GM12878 (cell line): ENCODE data around the gene HVCN1. TPM values are rescaled to one million over a fixed set of nuclear protein-coding genes. Genes with fewer than 3 reads are reported as not detected.

ENCODE experiments used
- ATAC-seq: fragments of 200-7000 bp; cut with Tn5 transposase; 3 replicates; pipeline ENCODE4 v1.9.1; 2020; ENCODE audit warnings: mild to moderate bottlenecking, moderate library complexity
- BruUV-seq: library from RNA; stranded (reverse); fragments of 400-500 nt; replicated peaks from 2 replicates; lab custom pipeline; 2021; lab: Mats Ljungman, UMichigan
- CTCF ChIA-PET: fragments of 300-600 bp; sonication (Branson Sonifier 250); formaldehyde crosslinking; extraction: SDS; loops from one replicate; lab custom pipeline; 2021; ENCODE audit warnings: inconsistent platforms; lab: Yijun Ruan, JAX
- POLR2A ChIA-PET: fragments of 350-600 bp; formaldehyde crosslinking; extraction: SDS; loops from one replicate; lab custom pipeline; 2021; ENCODE audit warnings: inconsistent platforms; lab: Charles Lee
- RAD21 ChIA-PET: fragments of 300-600 bp; sonication (Branson Sonifier 250); formaldehyde crosslinking; loops from one replicate; lab custom pipeline; 2023; ENCODE audit warnings: antibody characterized with exemption; ENCODE audit not compliant: unreplicated experiment; lab: Charles Lee
- SMC1A ChIA-PET: fragments of 300-600 bp; sonication (Branson Sonifier 250); formaldehyde crosslinking; loops from one replicate; lab custom pipeline; 2023; ENCODE audit not compliant: unreplicated experiment, uncharacterized antibody; lab: Charles Lee
- DNase-seq: peaks from one replicate; pipeline ENCODE4 v3.0.0-alpha.2; 2011; ENCODE audit warnings: low read depth, low spot score
- FAIRE-seq: peaks from 3 replicates; lab custom pipeline; 2011; peaks lifted over from hg19 to GRCh38; lab: Jason Lieb, UNC
- H2AFZ ChIP-seq: 2 replicates; pipeline ENCODE4 v1.6.0; 2011; ENCODE audit warnings: low read depth, low read length, control low read depth; ENCODE audit not compliant: control insufficient read depth
- H3K27ac ChIP-seq: 2 replicates; pipeline ENCODE4 v1.5.1; 2011; ENCODE audit warnings: control low read depth; ENCODE audit not compliant: control insufficient read depth, insufficient read depth
- H3K27me3 ChIP-seq, 2 experiments: replicated peaks in 1 of 2; 2 replicates each; pipeline versions ENCODE4 v1.6.0 to v1.6.1; 2011; ENCODE audit warnings: low read length in 1 of 2; ENCODE audit not compliant: control insufficient read depth in 2 of 2, insufficient read depth in 2 of 2
- H3K36me3 ChIP-seq, 2 experiments: 2 replicates each; pipeline ENCODE4 v1.5.1; 2011; ENCODE audit warnings: low read length in 1 of 2; ENCODE audit not compliant: control insufficient read depth in 2 of 2, insufficient read depth in 2 of 2
- H3K4me1 ChIP-seq: 2 replicates; pipeline ENCODE4 v1.6.1; 2011; ENCODE audit warnings: mild to moderate bottlenecking, low read length, moderate library complexity, mixed read lengths; ENCODE audit not compliant: control insufficient read depth, insufficient read depth
- H3K4me2 ChIP-seq: 2 replicates; pipeline ENCODE4 v1.6.0; 2011; ENCODE audit warnings: control low read depth; ENCODE audit not compliant: control insufficient read depth, insufficient read depth
- H3K4me3 ChIP-seq: fragments of 200-600 bp; sonication (generic); 2 replicates; pipeline ENCODE4 v1.5.1; 2016
- H3K79me2 ChIP-seq: 2 replicates; pipeline ENCODE4 v1.6.0; 2011; ENCODE audit warnings: low read length; ENCODE audit not compliant: control insufficient read depth, insufficient read depth
- H3K9ac ChIP-seq: 2 replicates; pipeline ENCODE4 v1.8.0; 2011; ENCODE audit warnings: low read length, control low read depth, mixed read lengths; ENCODE audit not compliant: control insufficient read depth, insufficient read depth
- H3K9me3 ChIP-seq: replicated peaks from 3 replicates; pipeline ENCODE4 v1.5.1; 2011; ENCODE audit warnings: mild to moderate bottlenecking, low read length; ENCODE audit not compliant: control insufficient read depth, insufficient read depth
- H4K20me1 ChIP-seq: 2 replicates; pipeline ENCODE4 v1.6.0; 2011; ENCODE audit not compliant: control insufficient read depth, insufficient read depth
- ATF2 ChIP-seq: IDR thresholded peaks from 2 replicates; pipeline ENCODE4 v1.6.1; 2012; ENCODE audit warnings: low read length, inconsistent platforms
- BCL3 ChIP-seq: IDR thresholded peaks from 2 replicates; pipeline ENCODE4 v1.6.1; 2011; ENCODE audit warnings: borderline replicate concordance, low read depth, mild to moderate bottlenecking, moderate library complexity, low read length; ENCODE audit not compliant: insufficient read depth, poor library complexity, severe bottlenecking
- CREB1 ChIP-seq: IDR thresholded peaks from 2 replicates; pipeline ENCODE4 v1.6.1; 2012; ENCODE audit warnings: low read depth, mild to moderate bottlenecking, inconsistent platforms
- EGR1 ChIP-seq, 2 experiments: IDR thresholded peaks; 1 replicate in 1 of 2; 2 replicates in 1 of 2; pipeline ENCODE4 v1.6.1; 2011 to 2012; ENCODE audit warnings: low read depth in 2 of 2, low read length in 2 of 2, borderline replicate concordance in 1 of 2, mild to moderate bottlenecking in 1 of 2, moderate library complexity in 1 of 2
- EP300 ChIP-seq, 2 experiments: fragments of 150-350 bp in 1 of 2; IDR thresholded peaks; 2 replicates each; pipeline ENCODE4 v1.6.1; 2011 to 2012; ENCODE audit warnings: low read depth in 2 of 2, low read length in 2 of 2, borderline replicate concordance in 1 of 2, improper control_type of control experiment in 1 of 2, inconsistent platforms in 1 of 2; ENCODE audit not compliant: control insufficient read depth in 1 of 2
- HDAC6 ChIP-seq: fragments of 200-600 bp; sonication (generic); IDR thresholded peaks from one replicate; pipeline ENCODE4 v1.8.0; 2017; ENCODE audit warnings: antibody characterized with exemption; ENCODE audit not compliant: unreplicated experiment
- IKZF1 ChIP-seq: fragments of 450-650 bp; conservative IDR thresholded peaks from 2 replicates; pipeline ENCODE4 v1.6.1; 2017; ENCODE audit warnings: antibody characterized with exemption, mild to moderate bottlenecking
- LARP7 ChIP-seq: fragments of 450-650 bp; IDR thresholded peaks from 2 replicates; pipeline ENCODE4 v1.6.1; 2017; ENCODE audit warnings: mild to moderate bottlenecking
- NRF1 ChIP-seq: conservative IDR thresholded peaks from 2 replicates; pipeline ENCODE4 v1.6.1; 2011; ENCODE audit warnings: mild to moderate bottlenecking, low read depth, low read length, improper control_type of control experiment
- PAX5 ChIP-seq: IDR thresholded peaks from 2 replicates; pipeline ENCODE4 v1.6.1; 2011; ENCODE audit warnings: low read depth, low read length, borderline replicate concordance
- RFX5 ChIP-seq: IDR thresholded peaks from 2 replicates; pipeline ENCODE4 v1.6.1; 2011; ENCODE audit warnings: low read depth, low read length, improper control_type of control experiment
- RUNX3 ChIP-seq: IDR thresholded peaks from 2 replicates; pipeline ENCODE4 v1.6.1; 2012; ENCODE audit warnings: low read length, inconsistent platforms
- SIN3A ChIP-seq: IDR thresholded peaks from 2 replicates; pipeline ENCODE4 v1.6.1; 2012; ENCODE audit warnings: low read depth, low read length, improper control_type of control experiment
- SMAD1 ChIP-seq: fragments of 450-650 bp; IDR thresholded peaks from 2 replicates; pipeline ENCODE4 v1.6.1; 2018; ENCODE audit warnings: mild to moderate bottlenecking, low read depth; ENCODE audit not compliant: partially characterized antibody
- SMARCA5 ChIP-seq: fragments of 450-650 bp; IDR thresholded peaks from 2 replicates; pipeline ENCODE4 v1.6.1; 2017; ENCODE audit warnings: mild to moderate bottlenecking
- STAT1 ChIP-seq: fragments of 450-650 bp; conservative IDR thresholded peaks from 2 replicates; pipeline ENCODE4 v1.6.1; 2014; ENCODE audit warnings: antibody characterized with exemption, mild to moderate bottlenecking
- STAT3 ChIP-seq: IDR thresholded peaks from 2 replicates; pipeline ENCODE4 v1.6.1; 2011; ENCODE audit warnings: low read depth, low read length, improper control_type of control experiment
- ZBED1 ChIP-seq: IDR thresholded peaks from 2 replicates; pipeline ENCODE4 v1.6.1; 2016; ENCODE audit warnings: borderline replicate concordance
- ZBTB33 ChIP-seq: fragments of 450-650 bp; IDR thresholded peaks from 2 replicates; pipeline ENCODE4 v1.6.1; 2017; ENCODE audit warnings: mild to moderate bottlenecking
- ZNF384 ChIP-seq: IDR thresholded peaks from 2 replicates; pipeline ENCODE4 v1.6.1; 2012; ENCODE audit warnings: low read depth, mild to moderate bottlenecking, low read length, improper control_type of control experiment, borderline replicate concordance
- ZNF622 ChIP-seq: fragments of 450-650 bp; IDR thresholded peaks from 2 replicates; pipeline ENCODE4 v1.6.1; 2017; ENCODE audit warnings: mild to moderate bottlenecking, inconsistent platforms
- ZSCAN29 ChIP-seq: fragments of 450-650 bp; IDR thresholded peaks from 2 replicates; pipeline ENCODE4 v1.6.1; 2017; ENCODE audit warnings: mild to moderate bottlenecking, moderate library complexity
- WGBS: methylation state at CpG from one replicate; pipeline ENCODE4 v1.1.6; 2016; ENCODE audit warnings: low lambda C conversion rate; ENCODE audit not compliant: insufficient replicate concordance, insufficient coverage; ENCODE audit errors: missing lambda C conversion rate; 5-methylcytosine and 5-hydroxymethylcytosine counted together
- in situ Hi-C: fragments of 300-500 bp; cut with MboI; formaldehyde crosslinking; loops from 9 replicates; pipeline ENCODE4 v1.14.3; 2018; ENCODE audit warnings: mixed read lengths
- intact Hi-C: fragments of 100-400 bp; cut with micrococcal nuclease; formaldehyde crosslinking; loops from one replicate; pipeline ENCODE4 v1.14.2; 2022; ENCODE audit not compliant: unreplicated experiment
- polyA plus RNA-seq, 11 experiments: library from polyadenylated mRNA; depleted of rRNA in 4 of 11; unstranded in 6 of 11; stranded (reverse) in 5 of 11; fragments of >200 nt; fragmentation: Nextera tagmentation in 4 of 11; fragmentation: Illumina TruSeq in 1 of 11; extraction: Ambion mirVana in 4 of 11; extraction: Trizol in 1 of 11; gene quantifications; 1 replicate in 1 of 11; 2 replicates in 10 of 11; pipeline versions ENCODE4 v1.2.1 to v1.2.3, GENCODE V29; 2011 to 2016; ENCODE audit warnings: inconsistent platforms in 2 of 11, missing spikeins in 2 of 11, low read depth in 1 of 11
- total RNA-seq, 4 experiments: library from RNA; depleted of rRNA in 3 of 4; stranded (reverse); fragments of >200 nt in 3 of 4; fragmentation: Illumina TruSeq in 1 of 4; extraction: Trizol in 1 of 4; gene quantifications; 2 replicates each; pipeline versions ENCODE4 v1.2.1 to v1.2.3, GENCODE V29; 2013 to 2021

Gene HVCN1
- total and polyA plus RNA-seq, 10 of the 15 experiments (the other 5 are each of a cell fraction or from before 2014, with no cell fraction given), result 27.8 to 181 (median 103) TPM

- no peaks in the 10 kb centered on the region for H4K20me1 ChIP-seq
- ATAC-seq (peak; percentile 60), DNase-seq (peak; percentile 42), FAIRE-seq (no peak)
- no peak overlapping the region for H3K27ac ChIP-seq
- no peaks in the 10 kb centered on the region for H3K36me3 ChIP-seq
- CTCF ChIA-PET, result interaction anchor here (1.0 to 6.0 kb wide), 4 partner anchors 9 to 31 kb away, joined by 3 to 46 read pairs (median 4); no protein-coding TSS in a partner anchor
- intact Hi-C loops (no loop called here), in situ Hi-C loops (no loop called here)
- H3K9me3 ChIP-seq, result no peaks in the 10 kb centered on the region
- H3K9ac ChIP-seq, result no peak overlapping the region
- peaks cover 79% of the 10 kb centered on the region for H3K4me1 ChIP-seq
- no peaks in the 10 kb centered on the region; the same call in 1 of the 2 replicates for H3K79me2 ChIP-seq
- no TSS peak for BruUV-seq
- peak overlapping the region; percentile 26; the same call in 1 of the 2 replicates for H3K4me2 ChIP-seq
- RAD21 ChIA-PET, result interaction anchor here (1.0 to 4.3 kb wide), 5 partner anchors 9 to 50 kb away, joined by 3 to 23 read pairs (median 5); no protein-coding TSS in a partner anchor
- SMC1A ChIA-PET, result interaction anchor here (1.0 to 11.3 kb wide), 5 partner anchors 14 to 132 kb away, joined by 3 to 103 read pairs (median 5); no protein-coding TSS in a partner anchor
- H3K4me3 ChIP-seq, result no peak overlapping the region
- POLR2A ChIA-PET, result interaction anchor here (0.5 to 6.0 kb wide), 4 partner anchors 10 to 273 kb away, joined by 4 to 46 read pairs (median 10); no protein-coding TSS in a partner anchor
- H2AFZ ChIP-seq, result no peak overlapping the region
- 63% methylated on average over 5 of the region's 5 CpGs for WGBS
- no peaks in the 10 kb centered on the region for H3K27me3 ChIP-seq
- TF ChIP-seq BCL3 (no peak), RUNX3 (peak; percentile 94), ZNF622 (no peak), CREB1 (no peak), SMAD1 (no peak), ZBTB33 (no peak), LARP7 (no peak), PAX5 (peak; percentile 98), HDAC6 (no peak), SMARCA5 (no peak), NRF1 (no peak), STAT1 (no peak), ATF2 (no peak), EP300 (IDR thresholded peaks at IDR 0.05; ENCODE audit: borderline replicate concordance in 1 of 2, control insufficient read depth in 1 of 2, low read depth in 2 of 2, low read length in 2 of 2) (0 out of 4 replicates have a peak, but pooled peaks of 1 of the 2 experiments have one; percentile 35), EGR1 (IDR thresholded peaks at IDR 0.05; ENCODE audit: borderline replicate concordance in 1 of 2, low read depth in 2 of 2, low read length in 2 of 2) (no peak), IKZF1 (peak; percentile 46; the same call in 1 of the 2 replicates), SIN3A (no peak), RFX5 (no peak), ZBED1 (peak; percentile 94; the same call in 1 of the 2 replicates), ZSCAN29 (no peak), ZNF384 (no peak), STAT3 (no peak)
These were observed 52.4 kb downstream of the HVCN1 start for GRCh38 chr12:110636516-110636915.
